Measurements from ENCODE around the gene P2RY6. TPM values are rescaled to one million over a fixed set of nuclear protein-coding genes. Genes with fewer than 3 reads are reported as not detected.
A peak's percentile ranks its signal among the peaks of the same experiment; 100 is the strongest.
"Not testable (repeated sequence)": the region's sequence is repeated elsewhere in the genome, so short reads cannot be mapped to it uniquely, and the experiment has no call there.

The P2RY6 gene
- total and polyA plus RNA-seq, 8 donors: 0.29 to 2.9 (median 1.3) TPM; not detected in 3

GRCh38 chr11:73272680-73273038, 521 bp downstream of the P2RY6 start:
- Histone ChIP-seq H3K27me3 (peaks cover 0 to 25% (median 0%) of the 10 kb centered on the region in 3 donors), H3K4me1 (peaks cover 0 to 29% (median 2%) of the 10 kb centered on the region in 4 donors), H3K4me3 (peak overlapping the region in 3 of 4 donors; percentile 3 to 21 (median 9)), H3K27ac (peak overlapping the region in 2 of 5 donors; percentile 25 to 26), H3K36me3 (no peaks in the 10 kb centered on the region), H3K9me3 (no peaks in the 10 kb centered on the region)
- TF ChIP-seq POLR2AphosphoS5 (IDR thresholded peaks at IDR 0.05) (no peak), EP300 (IDR thresholded peaks at IDR 0.05) (no peak), CTCF (IDR thresholded peaks at IDR 0.05) (no peak), POLR2A (IDR thresholded peaks at IDR 0.05) (no peak)
- DNase-seq: peak in 1 of 2 donors; percentile 15
- intact Hi-C loops (cut with DNase I; ENCODE audit: low total_unique reads): no loop called here
- WGBS, 5 donors: 92 to 97% (median 93%) methylated on average over 6 to 7 of the region's 7 CpGs

GRCh38 chr11:73273222-73273895, 1.2 kb downstream of the P2RY6 start:
- H3K4me1 ChIP-seq: peaks cover 0 to 29% (median 2%) of the 10 kb centered on the region in 4 donors
- H3K36me3 ChIP-seq: no peaks in the 10 kb centered on the region
- intact Hi-C loops (cut with DNase I; ENCODE audit: low total_unique reads): no loop called here
- TF ChIP-seq CTCF (IDR thresholded peaks at IDR 0.05) (no peak), EP300 (IDR thresholded peaks at IDR 0.05) (no peak), POLR2A (IDR thresholded peaks at IDR 0.05) (no peak), POLR2AphosphoS5 (IDR thresholded peaks at IDR 0.05) (no peak)
- WGBS, 5 donors: 63 to 74% (median 65%) methylated on average over 8 of the region's 8 CpGs
- H3K27me3 ChIP-seq: peaks cover 0 to 25% (median 0%) of the 10 kb centered on the region in 3 donors
- no peaks in the 10 kb centered on the region for H3K9me3 ChIP-seq
- H3K4me3 ChIP-seq: peak overlapping the region in 2 of 4 donors; percentile 9 to 21
- H3K27ac ChIP-seq: no peak overlapping the region
- peak in 1 of 2 donors; percentile 15 for DNase-seq

- H3K36me3 ChIP-seq; intact Hi-C loops (cut with DNase I; ENCODE audit: low total_unique reads); H3K9me3 ChIP-seq; H3K4me3 ChIP-seq; H3K27ac ChIP-seq; DNase-seq: not testable (repeated sequence)
- Histone ChIP-seq H3K4me1 (peaks cover 0 to 28% (median 2%) of the 10 kb centered on the region in 4 donors), H3K27me3 (peaks cover 0 to 18% (median 0%) of the 10 kb centered on the region in 3 donors)
- 80 to 95% (median 91%) methylated on average over 4 of the region's 4 CpGs for WGBS, 5 donors
These were observed 2.1 kb downstream of the P2RY6 start for GRCh38 chr11:73274191-73274590.

- intact Hi-C loops (cut with DNase I; ENCODE audit: low total_unique reads): no loop called here
- H3K9me3 ChIP-seq: no peaks in the 10 kb centered on the region
- H3K36me3 ChIP-seq: no peaks in the 10 kb centered on the region
- H3K27me3 ChIP-seq: peaks cover 0 to 12% (median 0%) of the 10 kb centered on the region in 3 donors
- TF ChIP-seq POLR2A (IDR thresholded peaks at IDR 0.05) (no peak), POLR2AphosphoS5 (IDR thresholded peaks at IDR 0.05) (no peak), CTCF (IDR thresholded peaks at IDR 0.05) (no peak), EP300 (IDR thresholded peaks at IDR 0.05) (no peak)
- DNase-seq: no peak
- 83 to 86% (median 83%) methylated on average over 9 to 11 of the region's 11 CpGs for WGBS, 5 donors
- H3K4me3 ChIP-seq: peak overlapping the region in 1 of 4 donors; percentile 6
- peaks cover 0 to 22% (median 2%) of the 10 kb centered on the region in 4 donors for H3K4me1 ChIP-seq
- H3K27ac ChIP-seq: peak overlapping the region in 1 of 5 donors; percentile 20
These were observed 2.7 kb downstream of the P2RY6 start for GRCh38 chr11:73274722-73275380.

Data from stomach (tissue), 9 donors.